Activated naive CD8-positive, alpha-beta T cell (primary cell): ENCODE results near the gene EEF1AKMT1.

Experiments used
- H3K27ac Mint-ChIP-seq: one replicate; pipeline ENCODE4 v1.8.0; 2021; ENCODE audit warnings: mixed read lengths
- H3K27me3 Mint-ChIP-seq: one replicate; pipeline ENCODE4 v1.8.0; 2021; ENCODE audit warnings: mixed read lengths
- H3K36me3 Mint-ChIP-seq: one replicate; pipeline ENCODE4 v1.8.0; 2021; ENCODE audit warnings: mixed read lengths
- H3K4me1 Mint-ChIP-seq: one replicate; pipeline ENCODE4 v1.8.0; 2021; ENCODE audit warnings: low read depth, mixed read lengths
- H3K4me3 Mint-ChIP-seq: one replicate; pipeline ENCODE4 v1.8.0; 2021; ENCODE audit warnings: mild to moderate bottlenecking, mixed read lengths
- H3K9me3 Mint-ChIP-seq: one replicate; pipeline ENCODE4 v1.8.0; 2021; ENCODE audit warnings: low read depth, mixed read lengths

Gene EEF1AKMT1

GRCh38 chr13:20680416-20681080 is 93.2 kb downstream of the EEF1AKMT1 start:
- Mint-ChIP-seq H3K4me1 (no peaks in the 10 kb centered on the region), H3K36me3 (peaks cover 12% of the 10 kb centered on the region), H3K27me3 (no peaks in the 10 kb centered on the region), H3K4me3 (no peak overlapping the region), H3K9me3 (no peaks in the 10 kb centered on the region), H3K27ac (no peak overlapping the region)

- no peaks in the 10 kb centered on the region for H3K9me3 Mint-ChIP-seq
- no peak overlapping the region for H3K27ac Mint-ChIP-seq
- H3K4me1 Mint-ChIP-seq, result no peaks in the 10 kb centered on the region
- H3K27me3 Mint-ChIP-seq, result no peaks in the 10 kb centered on the region
- H3K36me3 Mint-ChIP-seq, result peaks cover 12% of the 10 kb centered on the region
- H3K4me3 Mint-ChIP-seq, result no peak overlapping the region
Observed at GRCh38 chr13:20679879-20680278, 93.9 kb downstream of the EEF1AKMT1 start.
